MM.1S (cell line): ENCODE measurements around the gene TAGLN3.

ENCODE experiments used
- DNase-seq: peaks from one replicate; pipeline ENCODE4 v3.0.0-alpha.2; 2015
- H2AFZ ChIP-seq: fragments of 300-600 bp; sonication (generic); 2 replicates; pipeline ENCODE4 v1.6.0; 2016; ENCODE audit warnings: antibody characterized with exemption, low read length
- H3F3A ChIP-seq: fragments of 300-600 bp; sonication (generic); 2 replicates; pipeline ENCODE4 v1.6.1; 2016; ENCODE audit warnings: mild to moderate bottlenecking, antibody characterized with exemption, low read length, moderate library complexity, mixed read lengths; ENCODE audit not compliant: insufficient read depth
- H3K27ac ChIP-seq: fragments of 300-600 bp; sonication (generic); 2 replicates; pipeline ENCODE4 v1.5.1; 2016; ENCODE audit warnings: mild to moderate bottlenecking, low read length
- H3K27me3 ChIP-seq: fragments of 300-600 bp; sonication (generic); replicated peaks from 2 replicates; pipeline ENCODE4 v1.6.0; 2016; ENCODE audit warnings: low read length; ENCODE audit not compliant: insufficient read depth
- H3K36me3 ChIP-seq: fragments of 300-600 bp; sonication (generic); replicated peaks from 2 replicates; pipeline ENCODE4 v1.6.1; 2016; ENCODE audit warnings: mild to moderate bottlenecking, low read length, mixed read lengths; ENCODE audit not compliant: insufficient read depth
- H3K4me1 ChIP-seq: fragments of 300-600 bp; sonication (generic); 2 replicates; pipeline ENCODE4 v1.6.1; 2016; ENCODE audit warnings: low read length, mixed read lengths
- H3K4me2 ChIP-seq: fragments of 300-600 bp; sonication (generic); 2 replicates; pipeline ENCODE4 v1.6.0; 2016; ENCODE audit warnings: low read depth, low read length
- H3K4me3 ChIP-seq: fragments of 300-600 bp; sonication (generic); 2 replicates; pipeline ENCODE4 v1.5.1; 2016; ENCODE audit warnings: low read length, mixed read lengths
- H3K79me2 ChIP-seq: fragments of 300-600 bp; sonication (generic); 2 replicates; pipeline ENCODE4 v1.6.1; 2016; ENCODE audit warnings: mixed run types, low read length, mixed read lengths
- H3K9ac ChIP-seq: fragments of 300-600 bp; sonication (generic); 2 replicates; pipeline ENCODE4 v1.6.1; 2016; ENCODE audit warnings: low read length, mixed read lengths
- H3K9me2 ChIP-seq: fragments of 300-600 bp; sonication (generic); replicated peaks from 2 replicates; pipeline ENCODE4 v1.6.1; 2016; ENCODE audit warnings: mild to moderate bottlenecking, low read length, mixed read lengths; ENCODE audit not compliant: insufficient read depth
- H3K9me3 ChIP-seq: fragments of 300-600 bp; sonication (generic); replicated peaks from 2 replicates; pipeline ENCODE4 v1.6.1; 2016; ENCODE audit warnings: mild to moderate bottlenecking, low read length, mixed read lengths; ENCODE audit not compliant: insufficient read depth
- H4K20me1 ChIP-seq: fragments of 300-600 bp; sonication (generic); 2 replicates; pipeline ENCODE4 v1.6.1; 2016; ENCODE audit warnings: mild to moderate bottlenecking, low read length, moderate library complexity, mixed read lengths; ENCODE audit not compliant: insufficient read depth
- CTCF ChIP-seq: fragments of 300-600 bp; sonication (generic); IDR thresholded peaks from 2 replicates; pipeline ENCODE4 v1.5.1; 2016; ENCODE audit warnings: antibody characterized with exemption, low read length, mixed read lengths
- EZH2 ChIP-seq: fragments of 300-600 bp; sonication (generic); optimal IDR thresholded peaks from 2 replicates; pipeline ENCODE3; 2017; ENCODE audit warnings: low read depth, mild to moderate bottlenecking, antibody characterized with exemption, low read length, mixed read lengths
- EZH2phosphoT487 ChIP-seq: fragments of 300-600 bp; sonication (generic); IDR thresholded peaks from 2 replicates; pipeline ENCODE4 v1.6.1; 2018; ENCODE audit warnings: antibody characterized with exemption, low read length

TAGLN3 gene

GRCh38 chr3:112004669-112005068, 5.9 kb downstream of the TAGLN3 start:
- H2AFZ ChIP-seq = no peak overlapping the region
- no peak overlapping the region for H3K27ac ChIP-seq
- DNase-seq = no peak
- no peaks in the 10 kb centered on the region for H3K4me1 ChIP-seq
- no peaks in the 10 kb centered on the region for H3K27me3 ChIP-seq
- H3K79me2 ChIP-seq = no peaks in the 10 kb centered on the region
- TF ChIP-seq EZH2 (no peak), CTCF (no peak), EZH2phosphoT487 (no peak)
- no peak overlapping the region for H3K9ac ChIP-seq
- no peak overlapping the region for H3K4me3 ChIP-seq
- no peaks in the 10 kb centered on the region for H4K20me1 ChIP-seq
- H3F3A ChIP-seq = no peaks in the 10 kb centered on the region
- no peaks in the 10 kb centered on the region for H3K9me3 ChIP-seq
- no peaks in the 10 kb centered on the region for H3K9me2 ChIP-seq
- no peaks in the 10 kb centered on the region for H3K36me3 ChIP-seq
- H3K4me2 ChIP-seq = no peak overlapping the region

- Histone ChIP-seq H3K36me3 (no peaks in the 10 kb centered on the region), H3K4me3 (no peak overlapping the region), H2AFZ (no peak overlapping the region), H4K20me1 (no peaks in the 10 kb centered on the region), H3K27ac (no peak overlapping the region), H3F3A (no peaks in the 10 kb centered on the region), H3K79me2 (no peaks in the 10 kb centered on the region), H3K9me3 (no peaks in the 10 kb centered on the region), H3K4me1 (no peaks in the 10 kb centered on the region), H3K27me3 (no peaks in the 10 kb centered on the region), H3K4me2 (no peak overlapping the region), H3K9me2 (no peaks in the 10 kb centered on the region), H3K9ac (no peak overlapping the region)
- no peak for DNase-seq
- TF ChIP-seq EZH2phosphoT487 = no peak
- no peak for TF ChIP-seq CTCF
- no peak for TF ChIP-seq EZH2
Observed at GRCh38 chr3:112005091-112005672, 6.5 kb downstream of the TAGLN3 start.

- H3K9ac ChIP-seq = no peak overlapping the region
- H2AFZ ChIP-seq = no peak overlapping the region
- H3K4me2 ChIP-seq = no peak overlapping the region
- no peaks in the 10 kb centered on the region for H3K79me2 ChIP-seq
- H3K9me2 ChIP-seq = no peaks in the 10 kb centered on the region
- H3K4me3 ChIP-seq = no peak overlapping the region
- H3K27ac ChIP-seq = no peak overlapping the region
- TF ChIP-seq EZH2 (no peak), CTCF (no peak), EZH2phosphoT487 (no peak)
- no peaks in the 10 kb centered on the region for H3F3A ChIP-seq
- no peaks in the 10 kb centered on the region for H4K20me1 ChIP-seq
- DNase-seq = no peak
- H3K4me1 ChIP-seq = no peaks in the 10 kb centered on the region
- no peaks in the 10 kb centered on the region for H3K27me3 ChIP-seq
- H3K36me3 ChIP-seq = no peaks in the 10 kb centered on the region
- H3K9me3 ChIP-seq = no peaks in the 10 kb centered on the region
Observed at GRCh38 chr3:112007633-112008032, 8.9 kb downstream of the TAGLN3 start.
